MCF 10A (cell line): ENCODE results near the gene HTR3D. TPM values are rescaled to one million over a fixed set of nuclear protein-coding genes. Genes with fewer than 3 reads are reported as not detected.
A peak's percentile ranks its signal among the peaks of the same experiment; 100 is the strongest.
"Not testable (repeated sequence)": the region's sequence is repeated elsewhere in the genome, so short reads cannot be mapped to it uniquely, and the experiment has no call there.

Experiments used
- BruUV-seq: library from RNA; stranded (reverse); fragments of 400-500 nt; replicated peaks from 2 replicates; lab custom pipeline; 2021; lab: Mats Ljungman, UMichigan
- CTCF ChIA-PET: fragments of 300-600 bp; sonication (Branson Sonifier 250); formaldehyde crosslinking; extraction: SDS; loops from one replicate; lab custom pipeline; 2021; ENCODE audit warnings: antibody characterized with exemption, inconsistent platforms; lab: Yijun Ruan, JAX
- POLR2A ChIA-PET: fragments of 300-600, 350-650 bp; sonication (Branson Sonifier 250); formaldehyde crosslinking; extraction: SDS; loops from one replicate; lab custom pipeline; 2020; ENCODE audit warnings: antibody characterized with exemption, inconsistent platforms; lab: Yijun Ruan, JAX
- DNase-seq: peaks from one replicate; pipeline ENCODE4 v3.0.0-alpha.2; 2018; ENCODE audit not compliant: unreplicated experiment
- H3K27ac Mint-ChIP-seq: one replicate; pipeline ENCODE4 v1.8.0; 2022; ENCODE audit warnings: mild to moderate bottlenecking, low read depth, mixed read lengths; ENCODE audit not compliant: unreplicated experiment
- H3K27me3 Mint-ChIP-seq: one replicate; pipeline ENCODE4 v1.8.0; 2022; ENCODE audit warnings: mixed read lengths; ENCODE audit not compliant: insufficient read depth, unreplicated experiment
- H3K36me3 Mint-ChIP-seq: one replicate; pipeline ENCODE4 v1.8.0; 2022; ENCODE audit warnings: mild to moderate bottlenecking, moderate library complexity, mixed read lengths; ENCODE audit not compliant: insufficient read depth, unreplicated experiment
- H3K4me1 Mint-ChIP-seq: one replicate; pipeline ENCODE4 v1.8.0; 2022; ENCODE audit warnings: mixed read lengths; ENCODE audit not compliant: insufficient read depth, unreplicated experiment
- H3K4me3 Mint-ChIP-seq: one replicate; pipeline ENCODE4 v1.8.0; 2022; ENCODE audit warnings: mild to moderate bottlenecking, moderate library complexity, mixed read lengths; ENCODE audit not compliant: unreplicated experiment
- H3K9me3 Mint-ChIP-seq: one replicate; pipeline ENCODE4 v1.8.0; 2022; ENCODE audit warnings: mixed read lengths; ENCODE audit not compliant: unreplicated experiment
- CTCF ChIP-seq: fragments of 200-600 bp; IDR thresholded peaks from one replicate; pipeline ENCODE4 v1.8.0; 2022; ENCODE audit warnings: antibody characterized with exemption, mild to moderate bottlenecking; ENCODE audit not compliant: unreplicated experiment
- intact Hi-C: fragments of 100-400 bp; cut with micrococcal nuclease; formaldehyde crosslinking; loops from 2 replicates; pipeline ENCODE4 v1.14.1; 2022
- total RNA-seq: library from RNA; stranded (reverse); gene quantifications from 2 replicates; pipeline ENCODE4 v1.2.3, GENCODE V29; 2022

The HTR3D gene
- total RNA-seq, 1 experiment from 2014 or later = not detected

- H3K4me3 Mint-ChIP-seq = no peak overlapping the region
- H3K9me3 Mint-ChIP-seq = no peaks in the 10 kb centered on the region
- intact Hi-C loops = loop anchor here (10.0 kb wide), 1 partner anchor 104 kb away; the partner anchor contains the start of gene EIF2B5
- no peaks in the 10 kb centered on the region for H3K4me1 Mint-ChIP-seq
- H3K27ac Mint-ChIP-seq = no peak overlapping the region
- ChIA-PET CTCF (interaction anchor here (1.2 kb wide), 1 partner anchor 12 kb away, joined by 5 read pairs; the partner anchor contains the start of gene ABCC5), POLR2A (interaction anchor here (0.8 to 1.4 kb wide), 2 partner anchors 13 to 104 kb away, joined by 3 read pairs; partner anchors contain the start of gene EIF2B5)
- H3K36me3 Mint-ChIP-seq = no peaks in the 10 kb centered on the region
- peaks cover 34% of the 10 kb centered on the region for H3K27me3 Mint-ChIP-seq
- no peak for DNase-seq
- BruUV-seq = no TSS peak
- no peak for TF ChIP-seq CTCF
Measured at GRCh38 chr3:184030536-184030935, 1.0 kb upstream of the HTR3D start.

- intact Hi-C loops = loop anchor here (10.0 kb wide), 1 partner anchor 97 kb away; the partner anchor contains the start of gene EIF2B5
- Mint-ChIP-seq H3K9me3 (no peaks in the 10 kb centered on the region), H3K4me1 (peaks cover 17% of the 10 kb centered on the region), H3K27me3 (peaks cover 16% of the 10 kb centered on the region), H3K27ac (no peak overlapping the region), H3K4me3 (no peak overlapping the region), H3K36me3 (no peaks in the 10 kb centered on the region)
- POLR2A ChIA-PET = no interaction called here
- DNase-seq = no peak
- no TSS peak for BruUV-seq
- CTCF ChIA-PET = no interaction called here
- TF ChIP-seq CTCF = no peak
Measured at GRCh38 chr3:184037816-184038215, 6.3 kb downstream of the HTR3D start.

GRCh38 chr3:184038307-184038706, 6.8 kb downstream of the HTR3D start:
- intact Hi-C loops = loop anchor here (10.0 kb wide), 1 partner anchor 96 kb away; the partner anchor contains the start of gene EIF2B5
- peaks cover 17% of the 10 kb centered on the region for H3K4me1 Mint-ChIP-seq
- H3K4me3 Mint-ChIP-seq, H3K9me3 Mint-ChIP-seq, DNase-seq, BruUV-seq, H3K27ac Mint-ChIP-seq, H3K36me3 Mint-ChIP-seq, CTCF ChIA-PET, POLR2A ChIA-PET: not testable (repeated sequence)
- H3K27me3 Mint-ChIP-seq = peaks cover 11% of the 10 kb centered on the region

- H3K27me3 Mint-ChIP-seq = peaks cover 4% of the 10 kb centered on the region
- H3K9me3 Mint-ChIP-seq = no peaks in the 10 kb centered on the region
- POLR2A ChIA-PET = interaction anchor here (1.0 to 1.5 kb wide), 3 partner anchors 10 to 95 kb away, joined by 4 to 10 read pairs (median 7); partner anchors contain the start of gene EIF2B5
Measured at GRCh38 chr3:184039414-184039813, 7.9 kb downstream of the HTR3D start.

More at GRCh38 chr3:184039414-184039813, 7.9 kb downstream of the HTR3D start:
- CTCF ChIA-PET = interaction anchor here (0.7 to 1.3 kb wide), 2 partner anchors 24 to 248 kb away, joined by 3 to 5 read pairs; no protein-coding TSS in a partner anchor
- Mint-ChIP-seq H3K4me1 (peaks cover 17% of the 10 kb centered on the region), H3K36me3 (no peaks in the 10 kb centered on the region), H3K4me3 (no peak overlapping the region), H3K27ac (peak overlapping the region; percentile 61)
- DNase-seq = peak; percentile 55
- TF ChIP-seq CTCF = no peak
- BruUV-seq = no TSS peak
- intact Hi-C loops = loop anchor here (10.0 kb wide), 1 partner anchor 95 kb away; the partner anchor contains the start of gene EIF2B5
